Measurements from ENCODE around the gene IBSP.

IBSP gene

GRCh38 chr4:87799301-87800113 lies at the start of gene IBSP:
TSS of gene IBSP (plus strand) at chr4:87799554. CDS start at chr4:87802362, 2,808 bp downstream.
- no peak for DNase-seq

- DNase-seq, result no peak
Observed at GRCh38 chr4:87749883-87750282, 49.5 kb upstream of the IBSP start.

- no peak for DNase-seq
Observed at GRCh38 chr4:87758270-87758669, 41.1 kb upstream of the IBSP start.

- DNase-seq, result no peak
Observed at GRCh38 chr4:87762311-87762710, 37.0 kb upstream of the IBSP start.

DNA sequence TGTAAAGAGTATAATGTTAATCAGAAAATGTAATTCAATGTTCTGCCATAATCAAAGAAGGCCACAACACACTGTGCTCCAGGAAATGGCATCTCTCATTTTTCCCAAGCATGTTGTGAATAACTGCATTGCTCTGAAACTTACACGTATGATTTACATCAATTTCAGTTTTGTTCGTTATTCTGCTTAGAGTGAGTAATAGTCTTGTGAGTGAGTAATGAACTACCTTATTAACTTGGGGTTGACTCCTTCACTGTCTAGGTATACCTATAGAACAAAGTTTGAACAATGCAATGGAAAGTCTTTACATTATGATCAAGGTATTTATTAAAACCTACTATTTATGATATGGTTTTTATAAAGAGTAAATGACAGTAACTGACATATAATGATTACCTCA lies 17.8 kb upstream of the IBSP start:
- DNase-seq, result no peak

- DNase-seq, result no peak
Observed at GRCh38 chr4:87783781-87784180, 15.6 kb upstream of the IBSP start.

- no peak for DNase-seq
Observed at GRCh38 chr4:87785731-87786509, 13.4 kb upstream of the IBSP start.

- DNase-seq, result no peak
Observed at GRCh38 chr4:87802858-87803257, 3.5 kb downstream of the IBSP start.

GRCh38 chr4:87803421-87803820 lies 4.1 kb downstream of the IBSP start:
- no peak for DNase-seq

DNA sequence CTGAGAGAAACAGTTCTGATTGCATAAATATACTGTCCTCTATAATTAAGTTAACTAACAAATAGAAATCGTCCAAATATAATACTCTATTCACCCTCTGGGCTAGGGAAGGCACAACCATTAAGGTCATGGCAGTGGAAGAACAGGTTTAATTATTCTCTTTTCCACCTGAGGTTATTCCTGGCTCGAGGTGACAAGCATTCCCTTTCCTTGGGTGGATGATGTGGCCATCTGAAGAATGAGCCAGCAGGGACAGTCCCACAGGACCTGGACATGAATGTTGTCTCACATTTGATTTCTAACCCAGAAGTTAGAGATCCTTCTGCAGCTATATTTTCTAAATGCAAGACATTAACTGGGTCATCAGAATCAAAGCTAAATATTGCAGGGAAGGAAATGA lies 5.5 kb downstream of the IBSP start:
- DNase-seq, result no peak

GRCh38 chr4:87805971-87806370 lies 6.6 kb downstream of the IBSP start:
- no peak for DNase-seq

DNA sequence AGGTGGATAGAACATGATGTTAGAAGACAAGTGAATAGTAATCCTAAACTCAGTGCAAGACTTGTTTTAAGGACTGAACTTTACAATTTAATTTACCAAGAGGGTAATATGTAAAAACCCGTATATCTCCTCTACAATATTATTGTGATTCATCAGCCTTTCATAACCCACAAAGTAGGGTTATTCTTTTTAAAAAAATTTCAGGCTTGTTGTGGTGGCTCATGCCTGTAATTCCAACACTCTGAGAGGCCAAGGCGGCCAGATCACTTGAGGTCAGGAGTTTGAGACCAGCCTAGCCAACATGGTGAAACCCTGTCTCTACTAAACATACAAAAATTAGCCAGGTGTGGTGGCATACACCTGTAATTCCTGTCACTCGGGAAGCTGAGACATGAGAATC lies 7.2 kb downstream of the IBSP start:
- DNase-seq, result no peak

GRCh38 chr4:87807402-87807801 lies 8.0 kb downstream of the IBSP start:
- no peak for DNase-seq

GRCh38 chr4:87811977-87812376 lies 12.6 kb downstream of the IBSP start:
- no peak for DNase-seq

DNA sequence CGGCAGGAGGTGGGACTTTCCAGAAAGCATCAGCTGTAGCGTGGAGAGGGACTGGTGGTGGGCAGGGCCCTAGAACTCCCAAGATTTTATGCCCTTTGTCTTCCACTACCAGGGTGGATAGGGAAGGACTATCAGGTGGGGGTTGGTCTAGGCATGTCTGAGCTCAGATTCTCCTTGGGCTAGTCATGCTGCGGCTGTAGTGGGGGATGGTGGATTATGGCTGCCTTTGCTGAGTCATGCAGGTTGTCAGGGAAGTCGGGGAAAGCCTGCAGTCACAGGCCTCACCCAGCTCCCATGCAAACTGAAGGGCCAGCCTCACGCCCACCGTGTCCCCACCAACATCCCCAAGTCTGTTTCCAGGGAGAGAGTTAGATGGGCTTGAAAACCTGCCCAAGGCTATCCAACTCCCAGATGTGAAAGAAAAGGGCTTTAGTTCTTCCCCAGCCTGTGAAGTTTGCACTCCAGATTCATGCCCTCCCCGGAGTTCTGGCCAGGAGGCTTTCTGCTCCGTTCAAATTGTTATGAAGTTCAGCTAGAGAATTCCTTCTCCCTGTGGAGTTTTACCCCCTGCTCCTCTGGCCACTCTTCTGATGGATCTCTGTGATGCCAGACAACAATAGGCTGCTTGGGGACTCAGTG lies 20.0 kb downstream of the IBSP start:
- no peak for DNase-seq

DNA sequence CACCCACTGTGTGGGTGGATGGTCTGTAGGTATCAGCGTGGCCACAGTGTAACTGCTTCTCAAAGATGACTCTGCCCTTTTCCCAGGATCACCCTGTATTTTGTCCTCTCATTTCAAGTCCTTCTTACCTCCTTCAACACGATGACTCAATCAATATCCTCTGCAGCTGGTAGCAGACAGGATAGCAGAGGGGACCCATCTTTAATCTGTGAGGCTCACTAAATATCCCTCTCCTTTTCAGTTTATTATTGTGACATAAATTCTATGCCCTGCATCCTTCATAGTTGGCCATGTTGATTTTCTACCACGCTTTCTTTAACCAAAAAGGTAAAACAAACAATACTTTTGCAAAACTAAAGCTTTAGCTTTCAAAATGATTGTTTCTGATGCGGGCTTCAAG lies 23.8 kb downstream of the IBSP start:
- no peak for DNase-seq

GRCh38 chr4:87823724-87824123 lies 24.4 kb downstream of the IBSP start:
- no peak for DNase-seq

- DNase-seq, result no peak
Observed at GRCh38 chr4:87824352-87824751, 25.0 kb downstream of the IBSP start.

- DNase-seq, result no peak
Observed at GRCh38 chr4:87832669-87833068, 33.3 kb downstream of the IBSP start, which contains the start of gene MEPE. TSS of gene MEPE (plus strand) at chr4:87832969. CDS start at chr4:87834715, 1,746 bp downstream.

GRCh38 chr4:87834401-87834800 lies 35.0 kb downstream of the IBSP start:
- no peak for DNase-seq

- no peak for DNase-seq
Observed at GRCh38 chr4:87835197-87835596, 35.8 kb downstream of the IBSP start.

DNA sequence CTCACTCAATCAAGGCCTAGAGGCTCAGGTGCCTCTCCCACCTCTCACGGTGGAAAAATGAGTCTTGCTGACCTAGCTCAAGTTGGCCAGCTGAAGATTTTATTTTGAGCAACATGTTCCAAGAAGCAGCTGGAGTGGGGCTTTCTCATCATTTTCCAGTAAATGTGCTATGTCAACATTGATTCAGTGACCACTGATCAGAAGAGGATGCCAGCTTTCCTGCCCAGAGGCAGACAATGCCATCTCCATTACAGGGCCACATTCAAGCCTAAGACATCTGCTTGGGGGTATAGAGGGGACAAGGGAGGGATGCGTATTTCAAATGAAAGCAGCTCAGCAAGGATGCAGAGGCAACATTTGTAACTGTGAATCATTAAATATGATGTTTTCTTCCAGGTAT lies 36.4 kb downstream of the IBSP start:
- DNase-seq, result no peak

Data from amygdala (tissue), 56 donors.